Measurements from ENCODE around the gene SLC16A10. TPM values are rescaled to one million over a fixed set of nuclear protein-coding genes. Genes with fewer than 3 reads are reported as not detected.
"Not testable (repeated sequence)": the region's sequence is repeated elsewhere in the genome, so short reads cannot be mapped to it uniquely, and the experiment has no call there.

SLC16A10 gene
- total and polyA plus RNA-seq, 2 of the 13 experiments (the other 11 are each of a cell fraction or from before 2014, with no cell fraction given), result 8.2 to 20.1 TPM

DNA sequence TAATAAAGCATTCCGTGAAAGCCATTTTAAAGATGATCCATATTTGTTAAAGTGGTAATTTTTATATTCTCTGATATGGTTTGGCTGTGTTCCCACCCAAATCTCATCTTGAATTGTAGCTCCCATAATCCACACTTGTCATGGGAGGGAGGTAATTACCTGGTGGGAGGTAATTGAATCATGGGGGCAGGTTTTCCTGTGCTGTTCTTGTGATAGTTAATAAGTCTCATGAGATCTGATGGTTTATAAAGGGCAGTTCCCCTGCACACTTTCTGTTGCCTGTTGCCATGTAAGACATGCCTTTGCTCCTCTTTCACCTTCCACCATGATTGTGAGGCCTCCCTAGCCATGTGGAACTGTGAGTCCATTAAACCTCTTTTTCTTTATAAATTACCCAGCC is 8.2 kb downstream of the SLC16A10 start:
- H2AFZ ChIP-seq (ENCODE audit: low read length); intact Hi-C loops (cut with micrococcal nuclease; ENCODE audit: unreplicated experiment); POLR2A ChIA-PET; BruUV-seq (replicated peaks); H3K9ac ChIP-seq (ENCODE audit: insufficient read depth, low read depth, low read length); H3K4me2 ChIP-seq (ENCODE audit: low read depth, low read length); FAIRE-seq; H3K27ac ChIP-seq (ENCODE audit: extremely low read length, insufficient read depth, low read length); DNase-seq (ENCODE audit: low spot score); H3K36me3 ChIP-seq (replicated peaks in 1 of 2; ENCODE audit: control insufficient read depth in 1 of 2, insufficient read depth in 2 of 2, low read length in 2 of 2); H3K4me3 ChIP-seq (replicated peaks in 1 of 3; ENCODE audit: insufficient read depth in 1 of 3, low read depth in 2 of 3, low read length in 3 of 3); CTCF ChIA-PET (ENCODE audit: low intra/inter-chr PET ratio, low total read pairs); H3K27me3 ChIP-seq (ENCODE audit: control insufficient read depth in 1 of 2, insufficient read depth in 2 of 2, low read length in 2 of 2); H3K79me2 ChIP-seq (ENCODE audit: insufficient read depth, low read length); ATAC-seq; in situ Hi-C loops (cut with HindIII; ENCODE audit: extremely low pct_ligation_motif_present, low pct_unique_long_range_greater_than_20kb); H3K9me3 ChIP-seq (ENCODE audit: low read length); H4K20me1 ChIP-seq (ENCODE audit: insufficient read depth, low read length): not testable (repeated sequence)
- WGBS (ENCODE audit: low lambda C conversion rate), result 88% methylated on average over 1 of the region's 1 CpG
- peaks cover 17% of the 10 kb centered on the region for H3K4me1 ChIP-seq (ENCODE audit: insufficient read depth, low read length)
- peak; percentile 84; the same call in 1 of the 2 replicates for TF ChIP-seq ZNF431 (CRISPR knock-in tag; IDR thresholded peaks at IDR 0.05; ENCODE audit: borderline replicate concordance, low read depth)

DNA sequence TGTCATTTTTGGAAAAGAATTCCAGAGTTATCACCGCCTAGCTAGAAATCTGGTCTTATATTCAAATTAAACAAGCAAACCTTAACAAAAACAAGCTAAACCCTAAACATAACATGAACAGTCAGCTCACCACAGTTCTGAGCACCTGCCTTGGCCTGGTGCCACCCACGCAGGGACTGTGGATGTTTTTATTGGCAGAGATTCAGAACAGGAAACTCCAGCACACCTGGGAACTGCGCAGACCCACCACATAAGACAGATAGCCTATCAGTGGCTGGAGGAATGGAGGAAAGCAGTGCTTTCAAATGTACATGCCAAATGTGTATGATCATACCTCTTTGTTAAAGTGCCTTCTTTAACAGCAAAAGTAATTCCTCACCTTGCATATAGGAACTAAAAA is 8.9 kb downstream of the SLC16A10 start:
- no peak overlapping the region for H3K27ac ChIP-seq (ENCODE audit: extremely low read length, insufficient read depth, low read length)
- no peaks in the 10 kb centered on the region for H4K20me1 ChIP-seq (ENCODE audit: insufficient read depth, low read length)
- FAIRE-seq (no peak), ATAC-seq (no peak), DNase-seq (ENCODE audit: low spot score) (no peak)
- H3K9ac ChIP-seq (ENCODE audit: insufficient read depth, low read depth, low read length), result no peak overlapping the region
- CTCF ChIA-PET (ENCODE audit: low intra/inter-chr PET ratio, low total read pairs), result no interaction called here
- intact Hi-C loops (cut with micrococcal nuclease; ENCODE audit: unreplicated experiment), result no loop called here
- H2AFZ ChIP-seq (ENCODE audit: low read length), result no peak overlapping the region
- H3K4me1 ChIP-seq (ENCODE audit: insufficient read depth, low read length), result peaks cover 13% of the 10 kb centered on the region
- POLR2A ChIA-PET, result no interaction called here
- in situ Hi-C loops (cut with HindIII; ENCODE audit: extremely low pct_ligation_motif_present, low pct_unique_long_range_greater_than_20kb), result no loop called here
- no peaks in the 10 kb centered on the region for H3K36me3 ChIP-seq (replicated peaks in 1 of 2; ENCODE audit: control insufficient read depth in 1 of 2, insufficient read depth in 2 of 2, low read length in 2 of 2)
- WGBS (ENCODE audit: low lambda C conversion rate), result 94% methylated on average over 3 of the region's 3 CpGs
- no peaks in the 10 kb centered on the region for H3K9me3 ChIP-seq (ENCODE audit: low read length)
- no TSS peak for BruUV-seq (replicated peaks)
- TF ChIP-seq ZFP82 (CRISPR knock-in tag; IDR thresholded peaks at IDR 0.05; ENCODE audit: borderline replicate concordance) (no peak), ATF7-NPFF (CRISPR knock-in tag; IDR thresholded peaks at IDR 0.05; ENCODE audit: low read depth) (no peak), TCF7L2 (IDR thresholded peaks at IDR 0.05; ENCODE audit: low read depth, low read length) (no peak), ATF1 (CRISPR knock-in tag; IDR thresholded peaks at IDR 0.05) (no peak)
- TF ChIP-seq, protein P1, sequence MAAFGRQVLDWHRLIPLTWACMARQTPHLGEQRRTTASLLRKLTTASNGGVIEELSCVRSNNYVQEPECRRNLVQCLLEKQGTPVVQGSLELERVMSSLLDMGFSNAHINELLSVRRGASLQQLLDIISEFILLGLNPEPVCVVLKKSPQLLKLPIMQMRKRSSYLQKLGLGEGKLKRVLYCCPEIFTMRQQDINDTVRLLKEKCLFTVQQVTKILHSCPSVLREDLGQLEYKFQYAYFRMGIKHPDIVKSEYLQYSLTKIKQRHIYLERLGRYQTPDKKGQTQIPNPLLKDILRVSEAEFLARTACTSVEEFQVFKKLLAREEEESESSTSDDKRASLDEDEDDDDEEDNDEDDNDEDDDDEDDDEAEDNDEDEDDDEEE (CRISPR knock-in tag; IDR thresholded peaks at IDR 0.05), result no peak
- TF ChIP-seq, protein P2, sequence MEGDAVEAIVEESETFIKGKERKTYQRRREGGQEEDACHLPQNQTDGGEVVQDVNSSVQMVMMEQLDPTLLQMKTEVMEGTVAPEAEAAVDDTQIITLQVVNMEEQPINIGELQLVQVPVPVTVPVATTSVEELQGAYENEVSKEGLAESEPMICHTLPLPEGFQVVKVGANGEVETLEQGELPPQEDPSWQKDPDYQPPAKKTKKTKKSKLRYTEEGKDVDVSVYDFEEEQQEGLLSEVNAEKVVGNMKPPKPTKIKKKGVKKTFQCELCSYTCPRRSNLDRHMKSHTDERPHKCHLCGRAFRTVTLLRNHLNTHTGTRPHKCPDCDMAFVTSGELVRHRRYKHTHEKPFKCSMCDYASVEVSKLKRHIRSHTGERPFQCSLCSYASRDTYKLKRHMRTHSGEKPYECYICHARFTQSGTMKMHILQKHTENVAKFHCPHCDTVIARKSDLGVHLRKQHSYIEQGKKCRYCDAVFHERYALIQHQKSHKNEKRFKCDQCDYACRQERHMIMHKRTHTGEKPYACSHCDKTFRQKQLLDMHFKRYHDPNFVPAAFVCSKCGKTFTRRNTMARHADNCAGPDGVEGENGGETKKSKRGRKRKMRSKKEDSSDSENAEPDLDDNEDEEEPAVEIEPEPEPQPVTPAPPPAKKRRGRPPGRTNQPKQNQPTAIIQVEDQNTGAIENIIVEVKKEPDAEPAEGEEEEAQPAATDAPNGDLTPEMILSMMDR (CRISPR knock-in tag; IDR thresholded peaks at IDR 0.05), result no peak
- TF ChIP-seq, protein P3, sequence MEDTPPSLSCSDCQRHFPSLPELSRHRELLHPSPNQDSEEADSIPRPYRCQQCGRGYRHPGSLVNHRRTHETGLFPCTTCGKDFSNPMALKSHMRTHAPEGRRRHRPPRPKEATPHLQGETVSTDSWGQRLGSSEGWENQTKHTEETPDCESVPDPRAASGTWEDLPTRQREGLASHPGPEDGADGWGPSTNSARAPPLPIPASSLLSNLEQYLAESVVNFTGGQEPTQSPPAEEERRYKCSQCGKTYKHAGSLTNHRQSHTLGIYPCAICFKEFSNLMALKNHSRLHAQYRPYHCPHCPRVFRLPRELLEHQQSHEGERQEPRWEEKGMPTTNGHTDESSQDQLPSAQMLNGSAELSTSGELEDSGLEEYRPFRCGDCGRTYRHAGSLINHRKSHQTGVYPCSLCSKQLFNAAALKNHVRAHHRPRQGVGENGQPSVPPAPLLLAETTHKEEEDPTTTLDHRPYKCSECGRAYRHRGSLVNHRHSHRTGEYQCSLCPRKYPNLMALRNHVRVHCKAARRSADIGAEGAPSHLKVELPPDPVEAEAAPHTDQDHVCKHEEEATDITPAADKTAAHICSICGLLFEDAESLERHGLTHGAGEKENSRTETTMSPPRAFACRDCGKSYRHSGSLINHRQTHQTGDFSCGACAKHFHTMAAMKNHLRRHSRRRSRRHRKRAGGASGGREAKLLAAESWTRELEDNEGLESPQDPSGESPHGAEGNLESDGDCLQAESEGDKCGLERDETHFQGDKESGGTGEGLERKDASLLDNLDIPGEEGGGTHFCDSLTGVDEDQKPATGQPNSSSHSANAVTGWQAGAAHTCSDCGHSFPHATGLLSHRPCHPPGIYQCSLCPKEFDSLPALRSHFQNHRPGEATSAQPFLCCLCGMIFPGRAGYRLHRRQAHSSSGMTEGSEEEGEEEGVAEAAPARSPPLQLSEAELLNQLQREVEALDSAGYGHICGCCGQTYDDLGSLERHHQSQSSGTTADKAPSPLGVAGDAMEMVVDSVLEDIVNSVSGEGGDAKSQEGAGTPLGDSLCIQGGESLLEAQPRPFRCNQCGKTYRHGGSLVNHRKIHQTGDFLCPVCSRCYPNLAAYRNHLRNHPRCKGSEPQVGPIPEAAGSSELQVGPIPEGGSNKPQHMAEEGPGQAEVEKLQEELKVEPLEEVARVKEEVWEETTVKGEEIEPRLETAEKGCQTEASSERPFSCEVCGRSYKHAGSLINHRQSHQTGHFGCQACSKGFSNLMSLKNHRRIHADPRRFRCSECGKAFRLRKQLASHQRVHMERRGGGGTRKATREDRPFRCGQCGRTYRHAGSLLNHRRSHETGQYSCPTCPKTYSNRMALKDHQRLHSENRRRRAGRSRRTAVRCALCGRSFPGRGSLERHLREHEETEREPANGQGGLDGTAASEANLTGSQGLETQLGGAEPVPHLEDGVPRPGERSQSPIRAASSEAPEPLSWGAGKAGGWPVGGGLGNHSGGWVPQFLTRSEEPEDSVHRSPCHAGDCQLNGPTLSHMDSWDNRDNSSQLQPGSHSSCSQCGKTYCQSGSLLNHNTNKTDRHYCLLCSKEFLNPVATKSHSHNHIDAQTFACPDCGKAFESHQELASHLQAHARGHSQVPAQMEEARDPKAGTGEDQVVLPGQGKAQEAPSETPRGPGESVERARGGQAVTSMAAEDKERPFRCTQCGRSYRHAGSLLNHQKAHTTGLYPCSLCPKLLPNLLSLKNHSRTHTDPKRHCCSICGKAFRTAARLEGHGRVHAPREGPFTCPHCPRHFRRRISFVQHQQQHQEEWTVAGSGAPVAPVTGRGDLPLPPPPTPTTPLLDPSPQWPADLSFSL (CRISPR knock-in tag; IDR thresholded peaks at IDR 0.05), result no peak
- H3K4me2 ChIP-seq (ENCODE audit: low read depth, low read length), result no peak overlapping the region
- no peaks in the 10 kb centered on the region; a peak in 1 of 5 replicates for H3K27me3 ChIP-seq (ENCODE audit: control insufficient read depth in 1 of 2, insufficient read depth in 2 of 2, low read length in 2 of 2)
- H3K79me2 ChIP-seq (ENCODE audit: insufficient read depth, low read length), result peaks cover 2% of the 10 kb centered on the region
- H3K4me3 ChIP-seq (replicated peaks in 1 of 3; ENCODE audit: insufficient read depth in 1 of 3, low read depth in 2 of 3, low read length in 3 of 3), result no peak overlapping the region
